Astrocyte (in vitro differentiated cells and primary cell): Measurements from ENCODE around the gene SUSD5. TPM values are rescaled to one million over a fixed set of nuclear protein-coding genes. Genes with fewer than 3 reads are reported as not detected.

Experiments used
- DNase-seq: peaks from one replicate; pipeline ENCODE4 v3.0.0-alpha.2; 2010; ENCODE audit warnings: low read depth
- FAIRE-seq: peaks from 2 replicates; lab custom pipeline; 2011; peaks lifted over from hg19 to GRCh38; lab: Jason Lieb, UNC
- H2AFZ ChIP-seq: 2 replicates; pipeline ENCODE4 v1.6.0; 2012; ENCODE audit warnings: low read depth, low read length, inconsistent platforms
- H3K27ac ChIP-seq: 2 replicates; pipeline ENCODE4 v1.5.1; 2011; ENCODE audit warnings: low read depth, low read length, inconsistent platforms
- H3K27me3 ChIP-seq: 2 replicates; pipeline ENCODE4 v1.6.0; 2011; ENCODE audit warnings: low read length, inconsistent platforms; ENCODE audit not compliant: insufficient read depth
- H3K36me3 ChIP-seq: 2 replicates; pipeline ENCODE4 v1.5.1; 2011; ENCODE audit warnings: low read length, inconsistent platforms; ENCODE audit not compliant: insufficient read depth
- H3K4me1 ChIP-seq: 2 replicates; pipeline ENCODE4 v1.5.1; 2011; ENCODE audit warnings: low read length, inconsistent platforms; ENCODE audit not compliant: insufficient read depth
- H3K4me2 ChIP-seq: 2 replicates; pipeline ENCODE4 v1.6.0; 2012; ENCODE audit warnings: low read length, inconsistent platforms
- H3K4me3 ChIP-seq: 2 replicates; pipeline ENCODE4 v1.5.1; 2011; ENCODE audit warnings: low read depth, mild to moderate bottlenecking, low read length, inconsistent platforms; ENCODE audit not compliant: insufficient read depth
- H3K79me2 ChIP-seq: 2 replicates; pipeline ENCODE4 v1.6.0; 2012; ENCODE audit warnings: mild to moderate bottlenecking, low read length, inconsistent platforms; ENCODE audit not compliant: insufficient read depth
- H3K9ac ChIP-seq: 2 replicates; pipeline ENCODE4 v1.6.0; 2012; ENCODE audit warnings: mild to moderate bottlenecking, low read length, inconsistent platforms
- H3K9me3 ChIP-seq: 2 replicates; pipeline ENCODE4 v1.5.1; 2012; ENCODE audit warnings: low read depth, mild to moderate bottlenecking, low read length, inconsistent platforms; ENCODE audit not compliant: insufficient read depth
- H4K20me1 ChIP-seq: 2 replicates; pipeline ENCODE4 v1.6.0; 2012; ENCODE audit warnings: low read length, inconsistent platforms; ENCODE audit not compliant: insufficient read depth
- H3K27ac Mint-ChIP-seq: one replicate; pipeline ENCODE4 v1.8.0; 2021; ENCODE audit warnings: mild to moderate bottlenecking, mixed read lengths; ENCODE audit not compliant: unreplicated experiment
- H3K27me3 Mint-ChIP-seq: one replicate; pipeline ENCODE4 v1.8.0; 2021; ENCODE audit warnings: low read depth, mixed read lengths; ENCODE audit not compliant: unreplicated experiment
- H3K36me3 Mint-ChIP-seq: one replicate; pipeline ENCODE4 v1.8.0; 2021; ENCODE audit warnings: low read depth, mixed read lengths; ENCODE audit not compliant: unreplicated experiment
- H3K4me1 Mint-ChIP-seq: one replicate; pipeline ENCODE4 v1.8.0; 2021; ENCODE audit warnings: low read depth, mixed read lengths; ENCODE audit not compliant: unreplicated experiment
- H3K4me3 Mint-ChIP-seq: one replicate; pipeline ENCODE4 v1.8.0; 2021; ENCODE audit warnings: mild to moderate bottlenecking, moderate library complexity, mixed read lengths; ENCODE audit not compliant: unreplicated experiment
- H3K9me3 Mint-ChIP-seq: one replicate; pipeline ENCODE4 v1.8.0; 2021; ENCODE audit warnings: mild to moderate bottlenecking, mixed read lengths; ENCODE audit not compliant: unreplicated experiment
- EZH2 ChIP-seq: IDR thresholded peaks from 2 replicates; pipeline ENCODE4 v1.6.1; 2012; ENCODE audit warnings: mild to moderate bottlenecking, low read length, inconsistent platforms; ENCODE audit not compliant: insufficient read depth
- total RNA-seq: library from RNA; stranded (reverse); gene quantifications from 2 replicates; pipeline ENCODE4 v1.2.1, GENCODE V29; 2021
- TF ChIP-seq, protein P1 (sequence below): IDR thresholded peaks from 2 replicates; pipeline ENCODE4 v1.5.1; 2011; ENCODE audit warnings: low read depth, mild to moderate bottlenecking, inconsistent platforms, low read length, moderate library complexity; ENCODE audit not compliant: insufficient read depth

The SUSD5 gene
- total RNA-seq, 1 donor from 2014 or later: 2.8 TPM

DNA sequence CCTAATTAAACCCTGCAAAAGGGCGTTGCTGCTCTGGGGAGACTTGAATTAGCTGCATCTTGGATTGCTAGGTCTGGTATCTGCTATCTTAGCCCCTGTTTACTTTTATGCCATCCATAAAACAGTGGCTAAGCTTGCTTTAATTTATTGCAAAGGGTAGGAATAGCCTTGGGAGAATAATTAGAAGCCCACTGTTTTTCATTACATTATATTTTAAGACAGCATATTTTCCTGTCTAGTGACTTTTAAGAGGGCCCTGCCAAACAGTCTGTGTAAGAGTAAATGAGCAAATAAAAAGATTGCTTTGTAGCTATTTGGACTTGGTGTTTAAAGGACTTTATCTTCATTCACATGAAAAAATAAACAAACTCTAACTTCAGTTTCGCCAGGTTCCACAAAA lies 17.4 kb upstream of the SUSD5 start:
- Histone ChIP-seq H3K4me3 (no peak overlapping the region), H3K4me1 (no peaks in the 10 kb centered on the region), H4K20me1 (no peaks in the 10 kb centered on the region), H3K79me2 (no peaks in the 10 kb centered on the region), H3K36me3 (no peaks in the 10 kb centered on the region), H3K9me3 (no peaks in the 10 kb centered on the region), H2AFZ (no peak overlapping the region), H3K4me2 (no peak overlapping the region), H3K27me3 (no peaks in the 10 kb centered on the region), H3K27ac (no peak overlapping the region), H3K9ac (no peak overlapping the region)
- FAIRE-seq (no peak), DNase-seq (no peak)
- Mint-ChIP-seq H3K27me3 (peaks cover 8% of the 10 kb centered on the region), H3K9me3 (no peaks in the 10 kb centered on the region), H3K4me1 (no peaks in the 10 kb centered on the region), H3K36me3 (no peaks in the 10 kb centered on the region), H3K27ac (no peak overlapping the region), H3K4me3 (no peak overlapping the region)
- TF ChIP-seq, protein P1, sequence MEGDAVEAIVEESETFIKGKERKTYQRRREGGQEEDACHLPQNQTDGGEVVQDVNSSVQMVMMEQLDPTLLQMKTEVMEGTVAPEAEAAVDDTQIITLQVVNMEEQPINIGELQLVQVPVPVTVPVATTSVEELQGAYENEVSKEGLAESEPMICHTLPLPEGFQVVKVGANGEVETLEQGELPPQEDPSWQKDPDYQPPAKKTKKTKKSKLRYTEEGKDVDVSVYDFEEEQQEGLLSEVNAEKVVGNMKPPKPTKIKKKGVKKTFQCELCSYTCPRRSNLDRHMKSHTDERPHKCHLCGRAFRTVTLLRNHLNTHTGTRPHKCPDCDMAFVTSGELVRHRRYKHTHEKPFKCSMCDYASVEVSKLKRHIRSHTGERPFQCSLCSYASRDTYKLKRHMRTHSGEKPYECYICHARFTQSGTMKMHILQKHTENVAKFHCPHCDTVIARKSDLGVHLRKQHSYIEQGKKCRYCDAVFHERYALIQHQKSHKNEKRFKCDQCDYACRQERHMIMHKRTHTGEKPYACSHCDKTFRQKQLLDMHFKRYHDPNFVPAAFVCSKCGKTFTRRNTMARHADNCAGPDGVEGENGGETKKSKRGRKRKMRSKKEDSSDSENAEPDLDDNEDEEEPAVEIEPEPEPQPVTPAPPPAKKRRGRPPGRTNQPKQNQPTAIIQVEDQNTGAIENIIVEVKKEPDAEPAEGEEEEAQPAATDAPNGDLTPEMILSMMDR: no peak
- TF ChIP-seq EZH2: no peak

DNA sequence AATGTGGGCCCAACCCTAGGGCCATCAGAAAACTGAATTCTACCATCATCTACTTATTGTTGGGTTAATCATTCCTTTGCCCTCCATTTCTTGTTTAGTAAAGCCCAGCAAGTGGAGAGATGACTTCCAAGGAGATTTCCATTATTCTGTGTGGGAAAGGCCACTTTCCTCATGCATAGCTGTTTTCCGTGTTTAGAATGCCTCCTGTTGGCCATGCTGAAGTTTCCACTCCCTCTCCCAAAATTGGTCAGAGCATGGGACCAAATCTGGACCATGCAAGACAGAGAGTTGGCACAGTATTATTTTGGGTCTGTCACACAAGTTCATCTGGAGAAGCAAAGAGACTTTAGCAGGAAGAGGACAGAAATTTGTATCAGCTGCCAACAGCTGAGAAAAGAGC lies 15.3 kb upstream of the SUSD5 start:
- no peak for TF ChIP-seq EZH2
- TF ChIP-seq, protein P1: no peak
- no peaks in the 10 kb centered on the region for H3K36me3 ChIP-seq
- no peaks in the 10 kb centered on the region for H3K79me2 ChIP-seq
- H3K4me2 ChIP-seq: no peak overlapping the region
- Mint-ChIP-seq H3K27ac (no peak overlapping the region), H3K4me1 (no peaks in the 10 kb centered on the region), H3K9me3 (peaks cover 2% of the 10 kb centered on the region), H3K36me3 (no peaks in the 10 kb centered on the region), H3K27me3 (peaks cover 8% of the 10 kb centered on the region), H3K4me3 (no peak overlapping the region)
- H3K27me3 ChIP-seq: no peaks in the 10 kb centered on the region
- H4K20me1 ChIP-seq: no peaks in the 10 kb centered on the region
- no peaks in the 10 kb centered on the region for H3K9me3 ChIP-seq
- no peak overlapping the region for H3K27ac ChIP-seq
- H3K9ac ChIP-seq: no peak overlapping the region
- H3K4me1 ChIP-seq: no peaks in the 10 kb centered on the region
- H2AFZ ChIP-seq: no peak overlapping the region
- FAIRE-seq (no peak), DNase-seq (no peak)
- H3K4me3 ChIP-seq: no peak overlapping the region

DNA sequence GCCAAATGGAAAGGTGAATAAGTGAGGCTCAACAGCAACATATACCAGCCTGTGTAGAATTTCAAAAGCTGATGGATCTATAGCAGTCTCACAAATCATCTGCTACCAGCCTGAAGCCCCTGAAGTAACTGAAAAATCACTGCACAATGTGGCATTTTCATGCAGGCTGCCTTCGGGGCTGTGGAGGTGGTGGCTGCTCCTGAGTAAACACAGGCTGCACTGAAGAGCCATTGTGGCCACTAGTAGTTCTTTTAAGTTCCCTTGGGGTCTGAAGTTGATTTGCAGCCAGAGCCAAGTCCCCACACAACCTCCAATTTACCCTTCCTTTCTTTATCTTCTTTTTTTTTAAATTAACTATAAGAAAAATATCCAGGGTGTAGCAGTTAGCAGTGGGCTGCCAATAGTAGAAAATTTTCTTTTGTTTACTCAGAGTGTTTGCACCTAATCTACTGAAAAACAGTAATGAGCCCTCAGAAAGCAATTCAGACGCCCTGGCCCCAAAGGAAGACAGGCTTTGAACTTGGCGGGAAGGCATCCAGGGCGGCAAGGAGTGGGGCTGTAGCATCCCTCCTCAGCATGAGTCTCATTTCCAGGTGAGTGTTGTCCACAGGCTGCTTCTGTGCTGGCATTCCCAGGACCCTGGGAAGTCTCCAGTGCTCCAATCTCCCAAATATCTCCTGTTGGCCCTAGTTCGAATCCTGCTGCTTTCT lies 13.3 kb upstream of the SUSD5 start:
- TF ChIP-seq, protein P1: no peak
- no peak for TF ChIP-seq EZH2
- no peak overlapping the region for H3K4me3 ChIP-seq
- no peaks in the 10 kb centered on the region for H3K36me3 Mint-ChIP-seq
- DNase-seq (no peak), FAIRE-seq (no peak)
- no peaks in the 10 kb centered on the region for H3K36me3 ChIP-seq
- H3K27me3 Mint-ChIP-seq: peaks cover 8% of the 10 kb centered on the region
- H3K79me2 ChIP-seq: no peaks in the 10 kb centered on the region
- H3K4me2 ChIP-seq: no peak overlapping the region
- H3K4me1 Mint-ChIP-seq: no peaks in the 10 kb centered on the region
- H3K4me3 Mint-ChIP-seq: no peak overlapping the region
- no peaks in the 10 kb centered on the region for H4K20me1 ChIP-seq
- H3K9me3 ChIP-seq: no peaks in the 10 kb centered on the region
- no peak overlapping the region for H3K27ac Mint-ChIP-seq
- H2AFZ ChIP-seq: no peak overlapping the region
- H3K4me1 ChIP-seq: no peaks in the 10 kb centered on the region
- H3K9me3 Mint-ChIP-seq: peaks cover 2% of the 10 kb centered on the region
- no peak overlapping the region for H3K27ac ChIP-seq
- H3K9ac ChIP-seq: no peak overlapping the region
- no peaks in the 10 kb centered on the region for H3K27me3 ChIP-seq
